ENCODE results near the gene PTH2R. TPM values are rescaled to one million over a fixed set of nuclear protein-coding genes. Genes with fewer than 3 reads are reported as not detected.

Gene PTH2R
- total and polyA plus RNA-seq, 9 of the 15 experiments (the other 6 are each of a cell fraction or from before 2014, with no cell fraction given) = 2.7 to 8.8 (median 4.2) TPM

- TF ChIP-seq CTCF (IDR thresholded peaks at IDR 0.05 in 2 of 3, conservative IDR thresholded peaks at IDR 0.05 in 1 of 3; ENCODE audit: insufficient read depth in 2 of 3, low read depth in 1 of 3, low read length in 3 of 3) = peak; percentile 7 to 45 (median 27); a peak in 1 of 6 replicates
- no peak for TF ChIP-seq NFXL1 (CRISPR knock-in tag; IDR thresholded peaks at IDR 0.05)
- 0 out of 4 replicates have a peak, but pooled peaks of 1 of the 2 experiments have one; percentile 41 for TF ChIP-seq ARNT (IDR thresholded peaks at IDR 0.05)
- TF ChIP-seq TAL1 (IDR thresholded peaks at IDR 0.05) = peak; percentile 95
- peak; percentile 81 to 88 for TF ChIP-seq TRIM24 (IDR thresholded peaks at IDR 0.05)
- TF ChIP-seq RCOR1 (IDR thresholded peaks at IDR 0.05; ENCODE audit: borderline replicate concordance in 1 of 2, low read depth in 2 of 2, low read length in 2 of 2) = peak in 1 of 2 experiments; percentile 79; a peak in 2 of 4 replicates
- TF ChIP-seq PTBP1 (IDR thresholded peaks at IDR 0.05; ENCODE audit: low read depth, low read length) = no peak
- 0 out of 2 replicates have a peak, but pooled peaks have one; percentile 29 for TF ChIP-seq MYNN (IDR thresholded peaks at IDR 0.05)
- no peak for TF ChIP-seq MYNN (CRISPR knock-in tag; IDR thresholded peaks at IDR 0.05)
- peak; percentile 87 for TF ChIP-seq POLR2AphosphoS5 (IDR thresholded peaks at IDR 0.05; ENCODE audit: control insufficient read depth, insufficient read depth, low read depth, low read length)
- peak; percentile 80 for TF ChIP-seq KLF16 (IDR thresholded peaks at IDR 0.05)
- no peak for TF ChIP-seq ZNF668 (CRISPR knock-in tag; IDR thresholded peaks at IDR 0.05)
- no peak for TF ChIP-seq PATZ1 (CRISPR knock-in tag; IDR thresholded peaks at IDR 0.05; ENCODE audit: borderline replicate concordance)
- TF ChIP-seq TARDBP (IDR thresholded peaks at IDR 0.05) = 0 out of 2 replicates have a peak, but pooled peaks have one; percentile 31
- TF ChIP-seq RBM34 (IDR thresholded peaks at IDR 0.05; ENCODE audit: borderline replicate concordance, insufficient read depth, low read length) = no peak
- peak; percentile 74 for TF ChIP-seq SMARCE1 (IDR thresholded peaks at IDR 0.05)
- TF ChIP-seq NR2C1 (IDR thresholded peaks at IDR 0.05) = 0 out of 2 replicates have a peak, but pooled peaks have one; percentile 19
- peak; percentile 24 for TF ChIP-seq NR2C1 (tag; IDR thresholded peaks at IDR 0.05)
- TF ChIP-seq CCNT2 (IDR thresholded peaks at IDR 0.05; ENCODE audit: borderline replicate concordance, extremely low read depth, insufficient read length, low read depth, low read length) = peak; percentile 66
- TF ChIP-seq HDAC3 (IDR thresholded peaks at IDR 0.05; ENCODE audit: borderline replicate concordance, partially characterized antibody) = peak; percentile 43
- no peak for TF ChIP-seq ZNF280B (CRISPR knock-in tag; IDR thresholded peaks at IDR 0.05)
- no peak for TF ChIP-seq MAFK (IDR thresholded peaks at IDR 0.05; ENCODE audit: low read length)
- TF ChIP-seq COPS2 (conservative IDR thresholded peaks at IDR 0.05) = no peak
- TF ChIP-seq ELF1 (tag; IDR thresholded peaks at IDR 0.05) = no peak
Measured at GRCh38 chr2:208488686-208489564, 82.3 kb downstream of the PTH2R start (continued).
